Activated CD8-positive, alpha-beta memory T cell treated with anti-CD3 and anti-CD28 coated beads, Interleukin-2, amount 50 U/mL, for 48 hours (primary cell): Measurements from ENCODE around the gene OXNAD1.

ENCODE experiments used
- DNase-seq: peaks from one replicate; pipeline ENCODE4 v3.0.0-alpha.2; 2020

The OXNAD1 gene

DNA sequence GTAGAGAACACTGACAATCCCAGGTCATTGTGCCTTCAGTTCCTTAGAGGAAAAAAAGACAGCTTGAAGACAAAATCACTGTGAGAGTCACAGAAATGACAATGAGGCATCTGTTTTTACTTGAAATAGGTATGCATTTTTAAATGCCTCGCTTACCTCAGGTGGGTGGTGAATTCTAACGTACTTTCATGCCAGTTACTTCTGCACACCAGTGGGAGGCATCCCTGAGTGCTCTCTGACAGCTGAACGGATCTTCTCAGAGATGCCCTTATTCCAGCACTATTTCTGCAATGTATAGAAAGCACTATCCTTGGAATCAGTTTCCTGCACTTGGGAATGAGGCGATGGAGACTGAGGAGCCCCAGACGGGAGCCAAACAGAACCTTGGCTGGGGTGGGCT lies 16.5 kb upstream of the OXNAD1 start:
- no peak for DNase-seq

DNA sequence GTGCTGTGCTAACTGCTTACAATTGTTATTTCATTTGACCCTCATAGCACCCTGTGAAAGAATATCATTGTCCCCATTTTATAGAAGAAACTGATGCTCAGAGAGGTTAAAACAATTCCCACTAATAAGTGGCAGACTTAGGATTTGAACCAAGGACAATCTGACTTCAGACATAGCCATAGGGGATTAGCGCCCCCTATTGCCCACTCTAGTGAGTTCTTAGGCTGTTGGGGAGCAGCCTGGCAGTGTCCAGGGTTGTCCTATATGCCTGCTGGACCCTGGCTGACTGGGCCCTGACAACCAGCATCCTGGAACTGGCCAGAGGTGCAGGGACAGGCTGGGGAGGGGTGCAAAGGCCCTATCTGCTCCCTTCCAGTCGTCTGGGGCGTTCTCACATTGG lies 15.7 kb upstream of the OXNAD1 start:
- DNase-seq = no peak

DNA sequence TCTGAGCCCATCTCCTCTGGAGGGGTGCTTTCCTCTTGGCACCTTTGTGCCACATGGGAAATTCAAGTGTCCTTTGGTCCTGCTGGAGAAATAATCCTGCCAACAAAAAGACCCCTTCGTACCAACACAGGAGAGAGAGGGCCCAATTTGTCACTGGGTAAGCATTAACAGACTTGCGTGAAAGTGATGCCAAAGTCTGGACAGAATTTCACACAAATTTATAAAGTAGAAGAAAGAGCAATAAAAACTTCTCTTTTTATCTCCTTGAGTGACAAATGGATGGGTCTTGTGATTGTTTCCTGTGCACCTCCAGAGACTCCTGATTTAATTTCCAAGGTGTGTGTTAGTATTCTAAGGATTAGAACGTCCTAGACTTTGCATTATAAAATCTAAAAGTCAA lies 15.1 kb upstream of the OXNAD1 start:
- DNase-seq = no peak

DNA sequence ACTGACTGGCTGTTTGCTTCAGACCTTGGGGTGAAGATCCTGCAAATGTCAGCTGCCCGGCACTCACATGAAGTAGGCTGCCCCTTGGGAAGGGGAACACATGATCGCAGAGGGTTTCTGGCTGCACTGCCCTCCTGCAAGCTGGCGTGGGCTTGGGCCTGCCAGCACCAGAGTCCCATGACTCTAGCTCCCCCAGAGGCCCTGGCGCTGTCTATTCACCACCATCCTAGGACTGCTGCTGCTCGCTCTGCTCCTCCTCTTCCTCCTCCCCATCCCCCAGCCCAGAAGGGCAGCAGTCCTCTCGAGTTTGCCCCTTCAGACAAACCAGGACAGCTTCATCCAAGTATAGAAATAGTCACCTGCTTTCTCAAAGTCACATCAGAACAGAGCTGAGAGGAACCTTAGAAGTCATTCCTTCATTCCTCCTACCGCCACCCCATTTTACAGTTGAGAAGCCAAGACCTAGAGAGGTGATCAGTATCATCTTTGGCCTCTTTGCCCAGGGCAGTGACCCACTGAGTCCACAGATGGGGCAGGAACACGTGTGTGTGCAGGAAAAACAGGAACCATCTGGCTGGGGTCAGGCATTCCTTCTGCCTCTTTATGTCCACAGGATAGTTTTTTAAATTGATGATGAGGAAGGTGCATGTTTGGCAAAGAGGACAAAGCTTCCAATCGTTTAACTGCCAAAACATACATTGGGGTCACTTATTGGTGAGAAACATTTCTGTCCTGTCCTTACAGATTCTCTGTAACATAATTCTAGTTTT lies 13.5 kb upstream of the OXNAD1 start:
- no peak for DNase-seq

DNA sequence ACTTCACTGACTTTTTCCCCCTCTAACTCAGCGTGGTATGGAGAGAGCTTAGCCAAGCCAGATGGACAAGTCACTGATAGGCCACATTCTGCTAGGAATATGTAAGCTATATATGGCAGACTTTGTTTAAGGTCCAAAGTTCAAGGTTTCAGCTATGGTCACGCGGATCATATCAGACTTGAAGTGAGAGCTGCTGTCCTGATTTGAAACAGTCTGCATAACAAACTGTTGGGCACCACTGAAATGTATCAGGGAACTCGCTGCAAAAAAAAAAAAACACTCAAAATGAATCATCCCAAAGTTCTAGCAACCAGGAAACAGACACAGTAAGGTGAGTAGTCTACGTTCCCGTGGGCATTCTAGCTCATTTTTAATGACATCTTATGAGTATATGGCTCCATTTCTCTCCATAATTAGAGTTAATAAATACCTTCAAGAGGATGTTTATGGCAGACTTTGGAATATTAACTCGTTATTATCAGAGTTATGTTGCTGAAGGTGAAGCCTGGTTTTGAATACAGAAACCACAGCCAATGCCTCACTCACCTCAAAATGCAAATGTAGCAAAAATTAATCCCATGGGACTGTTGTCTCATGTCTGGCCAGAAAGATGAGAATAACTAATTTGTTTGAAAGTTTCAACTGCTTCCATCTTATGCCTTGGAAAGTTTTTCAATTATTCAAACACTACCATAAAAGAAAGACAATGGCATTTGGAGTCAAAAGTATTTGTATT lies 12.6 kb upstream of the OXNAD1 start:
- no peak for DNase-seq

DNA sequence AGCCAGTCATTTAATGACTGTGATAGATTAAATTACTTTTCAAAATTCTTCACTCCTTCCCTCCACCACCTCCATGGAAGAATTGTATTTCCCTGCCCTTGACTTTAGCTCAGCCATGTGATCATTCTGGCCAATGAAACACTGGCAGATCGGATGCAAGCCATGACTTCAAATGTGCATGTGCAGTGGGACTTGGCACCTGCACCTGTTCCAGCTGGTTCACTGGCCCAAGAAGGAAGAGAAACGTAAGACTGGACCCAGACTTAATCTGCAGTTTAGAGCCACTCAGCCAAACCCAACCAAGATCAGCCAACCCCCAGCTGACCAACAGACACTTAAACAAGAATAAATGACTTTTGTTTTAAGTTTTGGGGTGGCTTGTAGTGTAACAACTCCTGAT lies 12.0 kb upstream of the OXNAD1 start:
- DNase-seq = no peak

DNA sequence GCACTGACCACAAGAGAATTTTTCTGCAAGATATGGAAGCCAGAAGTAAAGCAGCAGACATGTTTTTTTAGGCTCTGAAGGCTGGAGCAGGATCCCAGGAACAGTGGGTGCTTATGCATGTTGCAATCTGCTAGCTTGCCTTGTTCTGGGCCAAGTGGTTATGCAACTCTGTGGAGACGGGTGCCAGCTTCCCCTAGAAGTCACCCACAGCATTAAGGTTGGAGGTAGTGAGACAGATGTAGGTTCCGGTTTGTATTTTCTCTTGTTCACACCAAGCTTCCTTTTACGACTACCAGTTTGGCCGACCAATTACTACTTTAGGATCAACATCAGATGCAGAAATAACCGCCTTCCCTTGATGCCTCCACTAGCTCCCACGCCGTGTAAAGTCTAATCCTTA lies 11.4 kb upstream of the OXNAD1 start:
- no peak for DNase-seq

DNA sequence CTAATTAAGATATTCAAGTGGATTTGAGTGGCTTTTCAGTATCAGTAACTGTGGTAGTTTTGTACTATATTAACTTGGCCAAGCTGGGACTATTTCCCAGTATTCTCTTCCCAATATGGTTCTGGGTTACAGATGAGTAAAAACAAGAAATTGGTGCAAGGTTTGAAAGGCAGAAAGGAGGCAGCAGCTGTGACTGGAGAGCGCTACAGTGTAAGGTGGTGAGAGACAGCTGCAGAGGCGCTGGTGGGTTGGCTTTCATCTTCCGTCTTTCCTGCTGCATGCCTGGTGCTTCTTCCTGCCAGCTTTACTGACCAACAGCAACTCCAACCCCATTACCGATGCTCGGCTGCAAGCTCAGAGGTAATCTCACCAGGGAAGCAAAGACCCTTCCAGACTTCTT lies 10.1 kb upstream of the OXNAD1 start:
- DNase-seq = no peak

DNA sequence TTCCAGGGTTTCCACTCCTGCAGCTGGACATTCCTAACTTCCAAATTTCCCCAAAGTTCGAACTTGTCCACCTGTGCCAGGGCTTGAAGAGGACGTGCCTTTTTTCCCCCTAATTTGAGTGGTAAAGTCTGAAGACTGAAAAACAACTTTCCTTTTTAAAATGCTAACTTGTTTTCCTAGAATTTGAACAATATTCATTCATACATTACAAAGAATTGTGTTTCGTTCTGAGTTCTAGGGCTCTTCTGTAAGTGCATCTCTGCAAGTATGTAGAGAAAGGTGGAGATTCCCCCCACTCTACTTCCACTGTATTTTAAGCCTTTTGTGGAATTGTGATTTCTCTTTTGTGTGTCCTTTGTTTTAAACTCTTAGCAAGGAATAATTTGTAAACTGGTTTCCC lies 9.7 kb upstream of the OXNAD1 start:
- DNase-seq = no peak

DNA sequence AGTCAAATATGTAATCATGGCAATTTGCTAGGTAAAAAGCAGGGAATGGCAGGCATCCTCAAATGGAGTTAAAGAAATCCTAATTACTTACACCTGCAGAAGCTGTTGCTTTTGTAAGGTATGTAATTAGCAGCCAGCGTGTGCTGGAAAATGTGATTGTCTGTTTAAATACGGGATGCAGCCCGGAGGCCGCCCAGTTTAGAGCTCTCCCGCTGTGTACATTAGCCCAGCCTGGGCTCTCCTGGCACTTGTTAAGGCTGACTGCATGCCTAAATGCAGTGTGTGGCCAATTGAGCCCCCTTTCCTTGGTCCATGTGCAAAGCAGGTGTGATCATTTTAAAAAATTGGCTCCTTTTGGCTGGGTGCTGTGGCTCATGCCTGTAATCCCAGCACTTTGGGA lies 9.3 kb upstream of the OXNAD1 start:
- no peak for DNase-seq

DNA sequence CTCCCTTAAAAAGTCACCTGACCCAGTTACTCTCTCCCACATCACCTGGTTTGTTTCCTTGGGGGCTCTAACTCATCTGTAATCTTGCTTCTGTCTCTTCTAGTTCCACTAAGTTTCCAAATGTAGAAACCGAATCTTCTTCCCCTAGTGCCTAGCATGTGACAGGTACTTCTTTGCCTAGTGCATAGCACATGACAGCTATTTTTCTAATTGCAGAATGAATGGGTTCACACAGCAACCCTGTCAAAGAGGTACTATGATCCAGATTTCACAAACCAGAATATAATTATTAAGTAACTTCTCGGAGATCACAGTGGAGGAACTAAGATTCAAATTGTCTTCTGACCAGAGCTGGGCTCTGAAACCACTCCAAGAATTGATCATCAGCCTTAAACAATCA lies 7.7 kb upstream of the OXNAD1 start:
- no peak for DNase-seq

DNA sequence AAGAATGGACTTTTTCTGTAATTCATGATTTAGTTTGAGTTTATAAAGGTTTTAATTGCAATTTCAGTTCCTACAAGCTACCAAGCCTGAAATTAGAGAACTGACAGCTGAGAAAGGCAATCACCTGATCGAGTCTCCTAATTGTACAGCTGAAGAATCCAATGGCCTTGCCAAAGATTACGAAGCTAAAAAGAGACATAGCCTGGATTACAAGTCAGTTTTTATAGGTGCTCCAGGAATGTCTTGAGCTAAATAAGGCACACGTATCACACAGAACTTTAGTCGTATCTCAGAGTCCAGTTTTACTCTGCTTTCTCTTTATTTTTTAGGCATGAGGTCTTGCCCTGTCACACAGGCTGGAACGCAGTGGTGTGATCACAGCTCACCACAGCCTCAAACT lies 6.8 kb upstream of the OXNAD1 start:
- DNase-seq = no peak

DNA sequence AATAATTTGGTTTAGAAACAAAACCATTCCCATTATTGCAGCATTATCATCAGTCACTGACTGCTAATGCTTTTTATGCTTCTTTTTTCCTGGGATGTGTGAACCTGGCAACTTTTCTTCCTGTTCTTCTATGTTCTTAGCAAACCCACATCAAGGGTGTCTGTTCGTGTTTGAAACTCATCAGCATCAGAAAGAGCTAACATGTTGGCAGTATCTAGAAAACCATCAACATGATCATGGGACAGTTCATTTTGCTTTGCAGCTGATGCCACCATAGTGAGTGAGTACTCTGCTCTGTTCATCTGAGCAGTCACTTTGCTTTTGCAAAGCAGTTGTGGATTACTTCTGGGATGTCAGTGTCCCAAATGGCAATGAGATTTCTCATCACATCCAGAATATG lies 6.1 kb upstream of the OXNAD1 start:
- DNase-seq = no peak

DNA sequence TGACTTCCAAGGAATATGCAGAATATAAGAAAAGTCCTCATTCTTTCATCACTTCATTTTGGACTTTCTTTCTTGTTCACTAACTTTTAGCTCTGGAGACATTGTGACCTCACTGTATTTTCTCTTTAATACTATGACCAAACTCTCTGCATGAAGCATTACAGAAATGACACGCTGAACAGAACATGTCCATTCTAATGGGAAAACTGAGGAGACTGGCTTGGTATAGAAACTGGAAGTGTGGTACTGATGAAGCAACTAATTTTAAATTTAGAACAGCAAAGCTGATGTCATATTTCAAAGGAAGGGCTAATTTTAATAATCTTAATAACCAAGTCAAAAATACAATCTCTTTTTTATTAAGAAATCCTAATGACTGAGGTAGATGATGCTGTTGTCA lies 5.0 kb upstream of the OXNAD1 start:
- no peak for DNase-seq

DNA sequence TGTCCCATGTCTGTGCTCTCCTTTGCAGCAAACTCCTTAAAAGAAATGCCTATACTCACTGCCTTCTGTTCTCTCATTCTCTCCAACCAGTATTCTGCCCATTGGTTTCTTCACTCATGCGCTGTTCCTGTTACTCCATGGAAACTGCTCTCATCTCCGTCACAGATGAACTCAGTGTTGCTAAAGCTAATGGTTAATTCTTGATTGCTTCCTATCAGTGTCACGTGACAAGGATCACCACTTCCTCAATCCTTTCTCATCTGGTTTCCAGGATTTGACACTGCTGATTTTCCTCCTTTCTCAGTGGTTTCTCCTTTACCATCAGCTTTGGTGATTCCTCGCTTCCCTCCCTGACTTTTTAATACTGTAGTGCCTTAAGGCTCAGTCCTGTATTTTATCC lies 2.8 kb upstream of the OXNAD1 start:
- DNase-seq = no peak

DNA sequence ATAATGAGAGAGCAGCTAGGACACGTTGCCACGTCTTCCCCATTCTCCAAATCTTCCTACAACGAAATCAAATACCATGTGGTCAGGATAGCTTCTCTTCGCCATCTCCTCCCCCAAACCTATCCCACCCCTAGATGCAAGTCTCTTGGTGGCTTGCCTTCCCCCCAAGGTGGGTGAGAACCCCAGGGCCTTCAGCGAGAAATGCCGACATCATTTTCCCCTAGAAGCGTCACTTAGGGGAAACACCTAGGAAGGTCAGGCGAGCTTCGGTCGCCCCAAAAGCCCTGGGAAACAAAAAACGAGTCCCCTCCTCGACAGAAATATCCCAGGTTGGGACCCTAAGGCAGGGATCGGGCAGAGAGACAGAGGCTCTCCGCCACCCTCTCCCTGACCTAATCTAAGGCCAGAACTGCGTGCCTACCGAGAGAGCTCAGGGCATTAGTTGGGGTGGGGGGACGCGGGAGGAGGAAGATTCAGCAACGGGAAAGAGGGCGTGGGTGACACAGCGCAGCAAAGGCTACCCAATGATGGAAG lies 771 bp upstream of the OXNAD1 start:
- no peak for DNase-seq

DNA sequence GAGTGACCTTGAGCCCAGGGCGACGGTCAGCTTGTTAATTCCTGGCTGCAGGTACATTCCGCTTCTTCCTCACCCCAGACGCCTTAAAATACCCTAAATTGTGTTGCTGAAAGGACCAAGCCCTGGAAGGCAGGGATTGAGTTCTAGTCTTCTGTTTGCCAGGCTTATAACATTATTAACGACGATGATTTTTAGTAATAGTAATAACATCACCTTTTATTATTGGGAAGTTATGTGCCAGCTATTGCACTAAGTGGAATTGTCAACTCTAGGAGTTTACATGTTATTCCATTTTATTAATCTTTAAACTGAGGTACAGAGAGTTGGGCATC lies 409 bp downstream of the OXNAD1 start:
- DNase-seq = no peak

DNA sequence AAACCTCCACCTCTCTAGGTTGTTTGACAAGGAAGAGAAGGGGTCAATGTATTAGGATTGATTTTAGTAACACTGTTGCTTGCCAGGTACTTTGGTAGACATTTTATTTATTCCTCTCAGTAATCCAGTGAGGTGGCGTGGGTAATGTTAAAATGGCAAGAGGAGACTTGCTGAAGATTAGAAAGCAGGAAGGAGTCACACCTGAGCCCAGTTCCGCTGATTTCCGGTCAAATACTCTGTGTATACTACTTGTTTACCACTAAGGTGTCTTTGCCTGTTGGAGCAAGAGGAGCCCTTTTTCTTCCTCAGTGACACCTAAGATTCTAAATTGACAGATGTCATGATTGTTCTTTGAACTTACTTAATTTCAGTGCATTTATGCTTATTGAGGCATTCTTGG lies 1.7 kb downstream of the OXNAD1 start:
- no peak for DNase-seq

DNA sequence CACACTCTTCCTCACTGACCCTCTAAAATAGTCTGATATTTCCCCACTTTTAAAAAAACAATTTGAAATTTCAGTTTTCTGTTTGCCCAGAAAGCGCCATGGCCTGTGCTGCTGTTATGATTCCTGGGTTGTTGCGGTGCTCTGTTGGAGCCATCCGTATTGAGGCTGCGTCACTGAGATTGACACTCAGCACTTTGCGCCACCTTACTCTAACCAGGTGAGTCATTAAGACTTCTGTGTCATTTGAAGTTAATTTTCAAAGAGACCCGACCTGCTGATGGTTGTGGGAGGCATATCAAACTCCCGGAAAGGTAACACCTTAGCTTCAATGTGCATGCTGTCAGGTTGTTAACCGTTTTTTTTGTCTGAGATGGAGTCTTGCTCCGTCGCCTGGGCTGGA lies 5.8 kb downstream of the OXNAD1 start:
- no peak for DNase-seq

DNA sequence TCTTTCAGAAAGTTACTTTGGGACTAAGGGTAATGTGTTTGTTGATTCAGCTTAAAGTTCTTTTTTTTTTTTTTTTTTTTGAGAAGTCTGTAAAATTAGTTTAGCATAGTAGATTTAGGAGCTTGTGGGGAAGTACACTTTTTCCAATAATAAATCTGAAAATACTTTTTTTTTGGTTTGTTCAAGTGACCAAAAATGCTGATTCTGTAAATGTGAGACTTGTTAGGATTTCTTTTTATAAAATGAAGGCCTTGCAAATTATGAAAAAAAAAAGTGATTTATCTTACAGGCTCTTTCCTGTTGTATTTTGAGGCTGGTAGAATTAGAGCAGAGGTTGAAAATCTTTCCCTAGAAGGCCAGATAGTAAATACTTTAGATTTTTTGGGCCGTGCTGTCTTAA lies 7.6 kb downstream of the OXNAD1 start:
- DNase-seq = no peak

DNA sequence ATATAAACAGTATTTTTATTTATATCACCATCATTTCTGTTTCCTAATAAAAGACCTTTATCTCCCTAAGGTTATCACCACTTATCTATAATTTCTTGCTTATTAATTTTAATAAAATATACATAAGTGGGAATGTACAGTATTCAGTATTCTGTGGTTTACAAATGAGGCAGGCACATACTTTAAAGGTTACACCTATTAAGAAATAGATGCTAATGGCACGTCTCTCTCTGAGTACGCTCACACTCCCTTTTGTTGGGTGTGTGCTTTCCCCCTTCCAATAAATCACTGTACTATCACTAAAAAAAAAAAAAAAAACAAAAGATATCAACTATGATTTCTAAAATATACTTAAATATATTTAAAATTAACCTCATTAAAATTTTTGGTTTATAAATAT lies 8.9 kb downstream of the OXNAD1 start:
- no peak for DNase-seq

DNA sequence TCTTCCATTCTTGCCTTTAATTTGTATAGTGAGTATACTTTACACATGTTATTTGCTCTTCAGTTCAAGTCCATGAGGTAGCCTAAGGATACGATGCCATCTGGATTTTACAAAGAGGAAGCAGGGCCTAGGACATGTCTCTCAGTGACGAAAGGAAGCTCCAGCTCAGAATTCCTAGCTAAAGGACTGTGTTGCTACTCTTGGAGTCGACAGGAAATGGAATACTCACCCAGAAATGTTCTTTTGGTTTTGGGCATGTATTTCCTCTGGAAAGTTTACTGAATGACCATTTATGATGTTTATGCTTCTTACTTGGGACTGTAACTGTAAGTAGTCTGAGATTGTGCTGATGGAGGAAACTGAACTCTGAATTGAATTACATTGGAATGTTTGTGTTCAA lies 12.5 kb downstream of the OXNAD1 start:
- DNase-seq = no peak

DNA sequence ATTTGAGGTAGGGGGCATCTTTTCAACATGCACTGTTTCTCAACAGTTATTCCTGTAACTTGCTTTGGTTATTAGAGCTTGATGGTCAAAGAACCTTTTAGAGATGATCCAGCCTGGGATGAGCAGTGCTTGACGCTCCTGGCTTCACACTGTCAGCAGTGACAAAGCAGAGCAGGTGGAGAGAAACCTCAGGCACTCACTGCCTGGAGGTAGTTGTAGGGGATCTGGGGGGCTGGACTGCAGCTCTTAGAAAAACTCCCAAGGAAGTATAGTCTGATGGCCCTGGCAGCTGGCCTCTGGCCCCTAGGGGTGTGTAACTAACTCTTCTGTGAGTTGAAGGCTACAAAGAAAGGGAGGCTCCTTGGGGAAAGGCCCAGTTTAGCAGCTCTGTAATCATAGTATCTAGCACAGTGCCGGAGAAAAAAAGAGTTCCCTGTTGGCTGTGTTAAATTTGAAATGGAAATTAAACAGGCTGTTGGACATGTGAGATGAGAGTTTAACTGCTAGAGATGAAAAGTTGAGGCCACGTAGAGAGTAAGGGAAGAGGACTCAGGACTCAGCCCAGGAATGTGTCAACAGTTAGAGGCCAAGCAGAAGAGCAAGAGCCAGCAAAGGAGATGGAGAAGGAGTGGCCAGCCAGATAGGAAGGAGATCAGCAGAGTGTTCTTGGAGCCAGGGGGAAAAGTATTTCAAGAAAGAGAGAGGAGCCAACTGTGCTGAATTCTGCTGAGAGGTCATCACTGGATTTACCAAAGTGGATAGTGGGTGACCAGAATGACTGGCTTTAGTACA lies 14.2 kb downstream of the OXNAD1 start:
- no peak for DNase-seq

DNA sequence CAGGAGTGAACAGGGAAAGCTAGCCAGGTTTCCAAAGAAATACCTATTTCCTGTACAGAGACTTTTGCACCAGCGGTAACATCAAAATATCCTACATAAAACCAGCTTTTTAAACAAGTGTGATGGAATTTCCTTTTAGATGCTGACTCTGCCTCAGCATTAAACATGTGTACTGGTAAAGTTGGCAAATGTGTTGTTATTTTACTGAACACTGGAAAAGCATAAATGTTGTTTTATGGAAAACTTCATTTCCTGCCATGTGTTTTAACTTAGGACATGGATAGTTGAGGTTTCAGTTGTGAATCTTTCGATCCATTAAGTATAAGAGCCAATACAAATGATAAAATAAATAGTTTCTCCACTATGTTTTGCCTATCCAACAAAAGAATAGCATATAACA lies 15.7 kb downstream of the OXNAD1 start:
- DNase-seq = no peak
